MCF 10A (cell line): ENCODE data around the gene ATP2C1. TPM values are rescaled to one million over a fixed set of nuclear protein-coding genes. Genes with fewer than 3 reads are reported as not detected.

Experiments used
- Bru-seq: library from RNA; stranded (reverse); fragments of 400-500 nt; gene quantifications from one replicate; lab custom pipeline; 2021; lab: Mats Ljungman, UMichigan
- BruChase-seq, 2 experiments: library from RNA; stranded (reverse); fragments of 400-500 nt; gene quantifications; one replicate each; lab custom pipeline; 2021; lab: Mats Ljungman, UMichigan
- BruUV-seq: library from RNA; stranded (reverse); fragments of 400-500 nt; replicated peaks from 2 replicates; lab custom pipeline; 2021; lab: Mats Ljungman, UMichigan
- CTCF ChIA-PET: fragments of 300-600 bp; sonication (Branson Sonifier 250); formaldehyde crosslinking; extraction: SDS; loops from one replicate; lab custom pipeline; 2021; ENCODE audit warnings: antibody characterized with exemption, inconsistent platforms; lab: Yijun Ruan, JAX
- POLR2A ChIA-PET: fragments of 300-600, 350-650 bp; sonication (Branson Sonifier 250); formaldehyde crosslinking; extraction: SDS; loops from one replicate; lab custom pipeline; 2020; ENCODE audit warnings: antibody characterized with exemption, inconsistent platforms; lab: Yijun Ruan, JAX
- DNase-seq: peaks from one replicate; pipeline ENCODE4 v3.0.0-alpha.2; 2018; ENCODE audit not compliant: unreplicated experiment
- H3K27ac Mint-ChIP-seq: one replicate; pipeline ENCODE4 v1.8.0; 2022; ENCODE audit warnings: mild to moderate bottlenecking, low read depth, mixed read lengths; ENCODE audit not compliant: unreplicated experiment
- H3K27me3 Mint-ChIP-seq: one replicate; pipeline ENCODE4 v1.8.0; 2022; ENCODE audit warnings: mixed read lengths; ENCODE audit not compliant: insufficient read depth, unreplicated experiment
- H3K36me3 Mint-ChIP-seq: one replicate; pipeline ENCODE4 v1.8.0; 2022; ENCODE audit warnings: mild to moderate bottlenecking, moderate library complexity, mixed read lengths; ENCODE audit not compliant: insufficient read depth, unreplicated experiment
- H3K4me1 Mint-ChIP-seq: one replicate; pipeline ENCODE4 v1.8.0; 2022; ENCODE audit warnings: mixed read lengths; ENCODE audit not compliant: insufficient read depth, unreplicated experiment
- H3K4me3 Mint-ChIP-seq: one replicate; pipeline ENCODE4 v1.8.0; 2022; ENCODE audit warnings: mild to moderate bottlenecking, moderate library complexity, mixed read lengths; ENCODE audit not compliant: unreplicated experiment
- H3K9me3 Mint-ChIP-seq: one replicate; pipeline ENCODE4 v1.8.0; 2022; ENCODE audit warnings: mixed read lengths; ENCODE audit not compliant: unreplicated experiment
- CTCF ChIP-seq: fragments of 200-600 bp; IDR thresholded peaks from one replicate; pipeline ENCODE4 v1.8.0; 2022; ENCODE audit warnings: antibody characterized with exemption, mild to moderate bottlenecking; ENCODE audit not compliant: unreplicated experiment
- intact Hi-C: fragments of 100-400 bp; cut with micrococcal nuclease; formaldehyde crosslinking; loops from 2 replicates; pipeline ENCODE4 v1.14.1; 2022
- long read RNA-seq: library from polyadenylated mRNA; stranded (forward); transcript quantifications from one replicate; pipeline ENCODE4 v2.0.0, GENCODE V29; 2022
- total RNA-seq: library from RNA; stranded (reverse); gene quantifications from 2 replicates; pipeline ENCODE4 v1.2.3, GENCODE V29; 2022

Gene ATP2C1, protein sequence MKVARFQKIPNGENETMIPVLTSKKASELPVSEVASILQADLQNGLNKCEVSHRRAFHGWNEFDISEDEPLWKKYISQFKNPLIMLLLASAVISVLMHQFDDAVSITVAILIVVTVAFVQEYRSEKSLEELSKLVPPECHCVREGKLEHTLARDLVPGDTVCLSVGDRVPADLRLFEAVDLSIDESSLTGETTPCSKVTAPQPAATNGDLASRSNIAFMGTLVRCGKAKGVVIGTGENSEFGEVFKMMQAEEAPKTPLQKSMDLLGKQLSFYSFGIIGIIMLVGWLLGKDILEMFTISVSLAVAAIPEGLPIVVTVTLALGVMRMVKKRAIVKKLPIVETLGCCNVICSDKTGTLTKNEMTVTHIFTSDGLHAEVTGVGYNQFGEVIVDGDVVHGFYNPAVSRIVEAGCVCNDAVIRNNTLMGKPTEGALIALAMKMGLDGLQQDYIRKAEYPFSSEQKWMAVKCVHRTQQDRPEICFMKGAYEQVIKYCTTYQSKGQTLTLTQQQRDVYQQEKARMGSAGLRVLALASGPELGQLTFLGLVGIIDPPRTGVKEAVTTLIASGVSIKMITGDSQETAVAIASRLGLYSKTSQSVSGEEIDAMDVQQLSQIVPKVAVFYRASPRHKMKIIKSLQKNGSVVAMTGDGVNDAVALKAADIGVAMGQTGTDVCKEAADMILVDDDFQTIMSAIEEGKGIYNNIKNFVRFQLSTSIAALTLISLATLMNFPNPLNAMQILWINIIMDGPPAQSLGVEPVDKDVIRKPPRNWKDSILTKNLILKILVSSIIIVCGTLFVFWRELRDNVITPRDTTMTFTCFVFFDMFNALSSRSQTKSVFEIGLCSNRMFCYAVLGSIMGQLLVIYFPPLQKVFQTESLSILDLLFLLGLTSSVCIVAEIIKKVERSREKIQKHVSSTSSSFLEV
- total RNA-seq (52.7 and 61.0 TPM in 2 replicates), Bru-seq, nascent RNA (percentile 74 among the genes with signal in this experiment), BruChase-seq, experiment 1, labeled RNA remaining after a 6-hour chase (percentile 66 among the genes with signal in this experiment), BruChase-seq, experiment 2, labeled RNA remaining after a 2-hour chase (percentile 76 among the genes with signal in this experiment)
- long read RNA-seq, full-length matches to known transcripts = 80 of 162 reads
- long read RNA-seq, partial matches to known transcripts = 13 of 162 reads
- long read RNA-seq, other reads (novel, unspliced or antisense) = 69 of 162 reads

DNA sequence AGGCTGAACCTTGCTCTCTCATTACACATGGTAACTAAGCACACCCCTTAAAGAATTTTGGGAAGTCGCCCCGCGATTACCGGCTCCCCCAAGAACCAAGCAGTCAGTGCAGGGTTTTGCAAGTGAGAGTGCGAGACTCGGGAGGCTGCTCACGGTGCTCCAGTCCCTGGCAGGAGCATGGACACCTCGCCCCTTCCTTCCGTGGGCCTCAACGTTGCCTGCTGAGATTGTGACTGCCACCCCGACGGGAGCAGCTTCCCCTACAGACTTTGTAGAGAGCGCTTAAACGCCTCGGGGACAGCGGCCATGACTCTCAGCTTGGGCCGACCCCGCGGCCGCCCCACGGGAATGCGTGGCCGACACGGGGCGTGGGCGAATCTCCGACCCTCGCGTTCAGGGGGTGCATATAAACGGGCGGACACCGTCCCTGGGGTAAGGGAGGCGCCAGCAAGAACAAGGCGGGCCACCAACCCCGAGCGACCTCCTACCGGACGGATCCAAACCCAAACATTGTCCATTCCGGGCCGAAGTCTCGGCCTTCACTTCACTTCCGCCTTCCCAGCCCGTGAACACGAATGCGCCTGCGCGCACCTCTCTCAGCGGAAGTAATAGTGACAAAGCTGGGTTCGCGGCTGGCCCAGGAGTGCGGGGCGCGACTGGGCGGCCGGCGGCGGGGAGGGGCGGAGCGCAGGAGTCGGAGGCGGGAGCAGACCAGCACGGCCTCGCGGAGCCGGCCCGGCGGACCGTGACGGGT is at the start of gene ATP2C1:
ATP2C1 (plus strand) TSS at position 709 of the 754 bp plus-strand sequence. CDS start 686 bp downstream, outside the sequence.
- ChIA-PET POLR2A (interaction anchor here (0.6 to 5.5 kb wide), 36 partner anchors 12 to 1537 kb away, joined by 3 to 62 read pairs (median 4); partner anchors contain the start of genes ASTE1, NEK11 and PIK3R4), CTCF (interaction anchor here (0.6 to 7.4 kb wide), 48 partner anchors 8 to 950 kb away, joined by 3 to 114 read pairs (median 4); partner anchors contain the start of gene PIK3R4)

DNA sequence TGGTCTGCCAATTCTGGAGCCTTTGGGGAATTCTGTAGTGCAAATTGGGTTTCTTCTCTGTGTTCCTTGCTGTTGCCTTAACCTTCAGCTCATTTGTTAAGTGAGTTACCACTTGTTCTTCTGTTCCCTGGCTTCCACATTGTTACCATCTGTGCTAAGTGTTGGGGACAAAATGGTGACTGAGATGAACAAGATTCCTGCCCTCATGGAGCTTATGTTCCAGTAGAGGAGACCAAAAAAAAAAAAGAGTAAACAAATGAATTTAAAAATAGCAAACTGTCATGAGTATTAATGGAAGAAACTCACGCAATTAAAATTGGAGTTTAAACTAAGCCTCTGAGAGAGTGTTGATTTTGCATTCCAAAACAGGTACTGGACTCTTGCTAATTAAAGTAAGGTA is 49.4 kb upstream of the ATP2C1 start:
- Mint-ChIP-seq H3K9me3 (no peaks in the 10 kb centered on the region), H3K27me3 (peaks cover 27% of the 10 kb centered on the region), H3K27ac (no peak overlapping the region), H3K4me1 (no peaks in the 10 kb centered on the region), H3K4me3 (no peak overlapping the region), H3K36me3 (no peaks in the 10 kb centered on the region)
- no peak for DNase-seq
- no peak for TF ChIP-seq CTCF
- no TSS peak for BruUV-seq
- ChIA-PET CTCF (no interaction called here), POLR2A (no interaction called here)
- intact Hi-C loops = no loop called here

More for the DNA sequence above, at the start of gene ATP2C1:
- TF ChIP-seq CTCF = peak; percentile 8
- intact Hi-C loops = loop anchor here (1.0 to 2.0 kb wide), 5 partner anchors 70 to 617 kb away; partner anchors contain the start of genes ASTE1 and NEK11
- H3K4me3 Mint-ChIP-seq = peak within 1 kb of the TSS; percentile 83
- H3K27me3 Mint-ChIP-seq = no peaks in the 10 kb centered on the region
- BruUV-seq = TSS peak; percentile 81
- peaks cover 12% of the 10 kb centered on the region for H3K4me1 Mint-ChIP-seq
- H3K27ac Mint-ChIP-seq = peak within 1 kb of the TSS; percentile 98
- DNase-seq = peak; percentile 96
- H3K9me3 Mint-ChIP-seq = no peaks in the 10 kb centered on the region
- H3K36me3 Mint-ChIP-seq = no peaks in the 10 kb centered on the region

GRCh38 chr3:130846181-130846580 is 47.7 kb upstream of the ATP2C1 start:
- Mint-ChIP-seq H3K36me3 (no peaks in the 10 kb centered on the region), H3K4me3 (no peak overlapping the region), H3K4me1 (peaks cover 7% of the 10 kb centered on the region), H3K9me3 (no peaks in the 10 kb centered on the region), H3K27ac (no peak overlapping the region), H3K27me3 (peaks cover 22% of the 10 kb centered on the region)
- POLR2A ChIA-PET = no interaction called here
- DNase-seq = no peak
- TF ChIP-seq CTCF = no peak
- intact Hi-C loops = no loop called here
- BruUV-seq = no TSS peak
- CTCF ChIA-PET = no interaction called here
